ENCODE measurements around the gene HCN4.

DNA sequence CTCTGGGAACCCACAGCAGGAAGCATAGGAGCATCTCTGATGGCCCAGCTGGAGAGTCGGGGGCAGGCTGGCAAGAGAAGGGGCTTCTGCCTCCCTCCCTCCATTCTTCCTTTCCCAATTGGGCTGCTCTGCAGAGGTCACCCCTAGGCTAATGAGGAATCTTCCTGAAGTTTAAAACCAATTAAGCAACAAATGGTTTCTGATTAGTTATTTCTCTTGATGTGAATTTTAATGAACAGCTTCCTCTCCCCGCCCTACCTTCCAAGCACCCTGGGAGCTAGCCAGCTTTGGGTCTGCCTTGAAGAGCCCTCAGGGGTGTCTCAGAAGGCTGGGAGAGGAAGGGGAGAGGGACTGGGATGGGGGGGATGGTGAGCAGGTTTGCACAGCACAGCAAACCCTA, 24.6 kb upstream of the HCN4 start:
- TF ChIP-seq, protein P1, sequence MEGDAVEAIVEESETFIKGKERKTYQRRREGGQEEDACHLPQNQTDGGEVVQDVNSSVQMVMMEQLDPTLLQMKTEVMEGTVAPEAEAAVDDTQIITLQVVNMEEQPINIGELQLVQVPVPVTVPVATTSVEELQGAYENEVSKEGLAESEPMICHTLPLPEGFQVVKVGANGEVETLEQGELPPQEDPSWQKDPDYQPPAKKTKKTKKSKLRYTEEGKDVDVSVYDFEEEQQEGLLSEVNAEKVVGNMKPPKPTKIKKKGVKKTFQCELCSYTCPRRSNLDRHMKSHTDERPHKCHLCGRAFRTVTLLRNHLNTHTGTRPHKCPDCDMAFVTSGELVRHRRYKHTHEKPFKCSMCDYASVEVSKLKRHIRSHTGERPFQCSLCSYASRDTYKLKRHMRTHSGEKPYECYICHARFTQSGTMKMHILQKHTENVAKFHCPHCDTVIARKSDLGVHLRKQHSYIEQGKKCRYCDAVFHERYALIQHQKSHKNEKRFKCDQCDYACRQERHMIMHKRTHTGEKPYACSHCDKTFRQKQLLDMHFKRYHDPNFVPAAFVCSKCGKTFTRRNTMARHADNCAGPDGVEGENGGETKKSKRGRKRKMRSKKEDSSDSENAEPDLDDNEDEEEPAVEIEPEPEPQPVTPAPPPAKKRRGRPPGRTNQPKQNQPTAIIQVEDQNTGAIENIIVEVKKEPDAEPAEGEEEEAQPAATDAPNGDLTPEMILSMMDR (IDR thresholded peaks at IDR 0.05; ENCODE audit: insufficient read depth, low read depth, low read length), result no peak
- TF ChIP-seq EZH2 (IDR thresholded peaks at IDR 0.05; ENCODE audit: insufficient read depth, low read length), result no peak
